Caki2 (cell line): ENCODE measurements around the gene SLC39A7. TPM values are rescaled to one million over a fixed set of nuclear protein-coding genes. Genes with fewer than 3 reads are reported as not detected.
A peak's percentile ranks its signal among the peaks of the same experiment; 100 is the strongest.

Experiments
- DNase-seq: peaks from one replicate; pipeline ENCODE4 v3.0.0-alpha.2; 2015; ENCODE audit warnings: low read depth
- in situ Hi-C: cut with HindIII; loops from 2 replicates; pipeline ENCODE4 v1.10.0; 2016; ENCODE audit warnings: low sequenced_read_pairs, low pct_unique_long_range_greater_than_20kb, mixed read lengths
- total RNA-seq: library from RNA; depleted of rRNA; stranded (reverse); fragments of >200 nt; shearing (Covaris generic); gene quantifications from 2 replicates; pipeline ENCODE4 v1.2.3, GENCODE V29; 2014; ENCODE audit warnings: low replicate concordance

The SLC39A7 gene
- total RNA-seq, 1 experiment from 2014 or later: 232 TPM

DNA sequence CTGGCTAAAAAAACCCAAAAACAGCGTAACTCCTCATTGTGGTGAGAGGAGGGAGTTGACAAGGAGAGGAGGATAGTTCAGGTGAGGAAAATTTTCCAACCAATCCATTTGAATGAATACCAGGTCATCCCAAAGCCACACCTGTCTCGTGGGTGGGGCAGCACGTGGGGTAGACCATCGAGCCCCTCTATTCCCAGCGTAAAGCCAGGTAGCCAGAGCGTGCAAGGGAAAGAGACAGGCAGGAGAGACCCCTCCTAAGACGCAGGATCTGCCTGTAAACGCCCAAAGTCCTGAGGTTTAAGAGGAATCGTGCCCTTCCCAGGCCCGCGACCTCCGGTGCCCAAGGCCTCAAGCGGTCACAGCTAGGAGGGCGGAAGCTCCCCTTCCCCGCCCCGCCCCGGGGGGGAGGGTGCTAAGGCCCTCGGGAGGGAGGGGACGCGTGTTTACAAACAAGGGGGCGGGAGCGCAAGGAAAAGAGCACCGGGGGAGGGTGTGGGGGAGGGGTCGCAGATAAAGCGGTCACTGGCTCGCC is 914 bp upstream of the SLC39A7 start:
- DNase-seq: peak; percentile 70
- in situ Hi-C loops: no loop called here

DNA sequence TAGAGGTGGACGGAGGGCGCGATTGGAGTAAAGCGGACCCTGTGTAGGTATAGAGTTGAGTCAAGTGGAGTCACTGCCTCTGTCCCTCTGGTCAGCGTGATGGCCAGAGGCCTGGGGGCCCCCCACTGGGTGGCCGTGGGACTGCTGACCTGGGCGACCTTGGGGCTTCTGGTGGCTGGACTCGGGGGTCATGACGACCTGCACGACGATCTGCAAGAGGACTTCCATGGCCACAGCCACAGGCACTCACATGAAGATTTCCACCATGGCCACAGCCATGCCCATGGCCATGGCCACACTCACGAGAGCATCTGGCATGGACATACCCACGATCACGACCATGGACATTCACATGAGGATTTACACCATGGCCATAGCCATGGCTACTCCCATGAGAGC is 479 bp downstream of the SLC39A7 start:
- in situ Hi-C loops: no loop called here
- no peak for DNase-seq

DNA sequence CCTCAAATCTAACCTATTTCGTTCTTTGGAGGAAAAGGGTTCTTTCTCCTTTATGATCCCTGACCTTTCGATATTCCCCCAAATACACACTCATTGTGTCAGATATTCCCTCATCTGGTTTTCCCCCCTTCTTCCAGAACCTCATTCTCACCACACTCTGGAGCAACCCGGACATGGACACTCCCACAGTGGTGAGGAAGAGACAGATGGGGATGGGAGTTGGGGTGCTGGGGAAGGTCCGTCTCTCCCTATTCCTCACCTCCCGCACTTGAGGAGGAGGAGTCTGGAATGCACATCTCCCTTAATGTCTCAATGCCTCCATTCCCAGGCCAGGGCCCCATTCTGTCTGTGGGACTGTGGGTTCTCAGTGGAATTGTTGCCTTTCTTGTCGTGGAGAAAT is 1.3 kb downstream of the SLC39A7 start:
- in situ Hi-C loops: no loop called here

GRCh38 chr6:33202799-33203198 is 2.1 kb downstream of the SLC39A7 start:
- no peak for DNase-seq
- in situ Hi-C loops: no loop called here

More for the DNA sequence above, 1.3 kb downstream of the SLC39A7 start:
- DNase-seq: no peak

DNA sequence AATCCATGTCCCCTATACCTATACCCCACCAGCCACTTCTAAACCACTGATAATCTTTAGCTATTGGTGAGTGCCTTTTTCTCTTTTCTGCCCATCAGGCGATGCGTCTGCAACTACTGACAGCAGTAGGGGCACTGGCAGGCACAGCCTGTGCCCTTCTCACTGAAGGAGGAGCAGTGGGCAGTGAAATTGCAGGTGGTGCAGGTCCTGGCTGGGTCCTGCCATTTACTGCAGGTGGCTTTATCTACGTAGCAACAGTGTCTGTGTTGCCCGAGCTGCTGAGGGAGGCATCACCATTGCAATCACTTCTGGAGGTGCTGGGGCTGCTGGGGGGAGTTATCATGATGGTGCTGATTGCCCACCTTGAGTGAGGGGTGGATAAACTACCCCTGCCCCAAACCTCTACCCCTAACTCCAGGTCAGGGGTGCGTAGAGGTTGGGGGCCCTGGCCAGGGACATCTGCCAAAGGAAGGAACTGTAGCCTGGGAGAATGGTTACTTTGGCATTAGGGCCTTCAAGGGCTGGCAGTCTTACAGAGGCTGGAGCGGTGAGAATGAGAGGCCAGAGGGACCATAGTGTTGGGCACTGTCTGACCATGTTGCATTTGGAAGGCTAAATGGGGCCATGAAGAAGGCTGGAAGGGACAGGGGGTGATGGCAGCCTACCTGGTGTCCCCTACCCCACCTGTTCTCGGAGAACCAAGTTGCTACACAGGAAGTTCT is 2.9 kb downstream of the SLC39A7 start:
- no peak for DNase-seq
- in situ Hi-C loops: no loop called here

DNA sequence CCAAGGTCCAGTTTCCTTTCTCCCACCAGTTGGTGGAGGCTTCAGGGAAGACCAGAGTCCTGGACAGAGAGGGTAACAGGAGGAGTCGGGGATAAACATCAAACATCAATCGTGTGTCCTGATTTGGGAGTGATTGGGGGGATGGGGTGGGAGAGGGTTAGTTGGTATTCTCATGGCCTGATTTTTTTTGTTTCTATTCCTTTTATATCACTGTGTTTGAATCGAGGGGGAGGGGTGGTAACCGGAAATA is 3.4 kb downstream of the SLC39A7 start:
- in situ Hi-C loops: no loop called here
- no peak for DNase-seq

GRCh38 chr6:33204415-33205190 is 3.9 kb downstream of the SLC39A7 start, which contains the start of gene HSD17B8:
HSD17B8 (plus strand) TSS chr6:33204655; CDS start chr6:33204669, 14 bp downstream.
- in situ Hi-C loops: no loop called here
- peak; percentile 83 for DNase-seq

DNA sequence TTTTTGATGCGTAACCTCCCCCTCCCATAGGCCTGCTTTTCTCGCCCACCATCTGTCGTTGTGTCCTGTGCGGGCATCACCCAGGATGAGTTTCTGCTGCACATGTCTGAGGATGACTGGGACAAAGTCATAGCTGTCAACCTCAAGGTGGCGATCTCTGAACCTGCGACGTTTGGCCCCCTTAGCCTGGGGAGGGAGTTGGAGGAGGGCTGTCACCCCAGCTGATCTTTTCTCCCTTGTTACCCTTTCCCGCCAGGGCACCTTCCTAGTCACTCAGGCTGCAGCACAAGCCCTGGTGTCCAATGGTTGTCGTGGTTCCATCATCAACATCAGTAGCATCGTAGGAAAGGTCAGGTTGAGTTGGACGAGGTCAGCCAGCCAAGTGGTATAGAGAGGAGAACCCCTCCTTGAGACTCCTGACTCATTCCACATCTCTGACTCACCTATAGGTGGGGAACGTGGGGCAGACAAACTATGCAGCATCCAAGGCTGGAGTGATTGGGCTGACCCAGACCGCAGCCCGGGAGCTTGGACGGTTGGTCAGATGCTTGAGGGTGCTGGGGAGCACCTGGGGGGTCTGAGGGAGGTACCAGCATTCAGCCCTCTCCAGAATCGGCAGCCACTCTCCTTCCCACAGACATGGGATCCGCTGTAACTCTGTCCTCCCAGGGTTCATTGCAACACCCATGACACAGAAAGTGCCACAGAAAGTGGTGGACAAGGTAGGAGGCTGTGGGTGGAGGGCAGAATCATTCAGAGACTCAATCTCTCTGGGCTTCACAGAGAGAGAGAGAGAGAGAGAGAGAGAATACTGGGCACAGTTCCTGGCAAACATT is 4.7 kb downstream of the SLC39A7 start:
- in situ Hi-C loops: no loop called here
- DNase-seq: peak; percentile 81

DNA sequence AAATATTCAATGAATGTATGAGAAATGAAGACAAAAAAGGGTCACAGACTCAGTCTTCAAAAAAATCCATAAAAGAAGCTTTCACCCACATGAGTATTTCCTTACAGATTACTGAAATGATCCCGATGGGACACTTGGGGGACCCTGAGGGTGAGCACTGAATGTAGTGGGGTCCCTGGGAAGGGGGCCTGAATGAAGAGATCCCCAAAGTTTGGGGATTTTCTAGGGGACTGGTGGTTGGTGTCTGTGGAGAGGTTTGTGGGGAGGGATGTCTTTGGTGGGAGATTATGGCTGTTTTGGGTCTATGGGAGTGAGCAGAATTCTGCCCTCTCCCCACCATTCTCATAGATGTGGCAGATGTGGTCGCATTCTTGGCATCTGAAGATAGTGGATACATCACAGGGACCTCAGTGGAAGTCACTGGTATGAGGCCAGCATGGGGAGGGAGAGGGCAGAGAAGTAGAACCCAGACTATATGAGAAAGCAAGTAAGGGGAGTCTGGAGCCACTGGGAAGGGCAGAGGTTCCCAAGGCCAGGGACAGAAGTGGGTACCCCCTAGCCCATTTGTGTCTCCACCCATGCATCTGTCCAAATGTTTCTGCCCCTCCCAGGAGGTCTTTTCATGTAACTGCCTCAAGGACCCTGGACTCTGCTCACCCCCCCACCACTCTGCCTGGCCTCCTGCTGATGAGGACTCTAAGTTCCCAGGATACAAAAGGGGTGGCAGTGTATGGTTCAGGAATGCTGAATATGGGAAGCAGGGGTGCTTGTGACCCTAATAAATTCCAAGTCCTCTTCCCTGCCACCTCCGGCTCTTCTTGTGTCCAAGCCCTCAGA is 5.6 kb downstream of the SLC39A7 start:
- in situ Hi-C loops: no loop called here
- no peak for DNase-seq

- in situ Hi-C loops: no loop called here
- DNase-seq: no peak
Measured at GRCh38 chr6:33206864-33207551, 6.3 kb downstream of the SLC39A7 start.

GRCh38 chr6:33207552-33208090 is 7.0 kb downstream of the SLC39A7 start:
- no peak for DNase-seq

GRCh38 chr6:33208091-33208967 is 7.7 kb downstream of the SLC39A7 start, which contains the start of gene RING1:
RING1 (plus strand) TSS chr6:33208500; CDS start chr6:33208823, 323 bp downstream.
- in situ Hi-C loops: no loop called here
- peak; percentile 58 for DNase-seq

More at GRCh38 chr6:33207552-33208090, 7.0 kb downstream of the SLC39A7 start:
- in situ Hi-C loops: no loop called here

GRCh38 chr6:33209856-33210255 is 9.2 kb downstream of the SLC39A7 start:
- in situ Hi-C loops: no loop called here
- DNase-seq: no peak

- in situ Hi-C loops: no loop called here
- DNase-seq: no peak
Measured at GRCh38 chr6:33211136-33211535, 10.5 kb downstream of the SLC39A7 start.

GRCh38 chr6:33211666-33212422 is 11.2 kb downstream of the SLC39A7 start:
- in situ Hi-C loops: no loop called here
- DNase-seq: no peak

DNA sequence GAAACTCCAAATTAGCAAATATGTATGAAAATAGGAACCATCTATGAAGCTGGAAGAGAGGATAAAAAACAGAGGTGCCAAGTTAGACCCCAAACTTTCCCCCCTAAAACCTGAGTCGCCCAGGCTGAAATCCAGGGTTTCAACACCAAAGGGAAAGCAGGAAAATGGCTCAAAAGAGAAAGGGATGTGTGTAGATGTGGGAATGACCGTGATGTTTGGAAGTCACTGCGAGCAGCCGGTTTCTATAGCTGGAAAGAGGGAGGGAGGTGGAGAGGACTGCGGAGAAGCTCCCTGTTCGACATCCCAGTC is 12.1 kb downstream of the SLC39A7 start:
- in situ Hi-C loops: no loop called here
- DNase-seq: no peak
